WTC11 (cell line): ENCODE measurements around the gene PHYHIPL. TPM values are rescaled to one million over a fixed set of nuclear protein-coding genes. Genes with fewer than 3 reads are reported as not detected.
A peak's percentile ranks its signal among the peaks of the same experiment; 100 is the strongest.

Experiments
- ATAC-seq: fragments of 200-7000 bp; cut with Tn5 transposase; 2 replicates; pipeline ENCODE4 v1.10.0; 2021; ENCODE audit warnings: mild to moderate bottlenecking, moderate library complexity
- CTCF ChIA-PET: fragments of 300-600 bp; sonication (Branson Sonifier 250); formaldehyde crosslinking; loops from one replicate; lab custom pipeline; 2021; ENCODE audit warnings: antibody characterized with exemption; lab: Charles Lee
- POLR2A ChIA-PET: fragments of 350-600 bp; sonication (Branson Sonifier 250); formaldehyde crosslinking; loops from one replicate; lab custom pipeline; 2021; ENCODE audit warnings: antibody characterized with exemption; lab: Charles Lee
- DNase-seq: peaks from one replicate; pipeline ENCODE4 v3.0.0; 2021; ENCODE audit warnings: low spot score
- H3K27ac Mint-ChIP-seq: 2 replicates; pipeline ENCODE4 v1.8.0; 2021; ENCODE audit warnings: mixed read lengths
- H3K27me3 Mint-ChIP-seq: 2 replicates; pipeline ENCODE4 v1.8.0; 2021; ENCODE audit warnings: low read depth, mild to moderate bottlenecking, moderate library complexity, mixed read lengths
- H3K36me3 Mint-ChIP-seq: 2 replicates; pipeline ENCODE4 v1.8.0; 2021; ENCODE audit warnings: mixed read lengths
- H3K4me1 Mint-ChIP-seq: 2 replicates; pipeline ENCODE4 v1.8.0; 2022; ENCODE audit warnings: mixed read lengths
- H3K4me3 Mint-ChIP-seq: 2 replicates; pipeline ENCODE4 v1.8.0; 2021; ENCODE audit warnings: mild to moderate bottlenecking, moderate library complexity, mixed read lengths
- H3K9me3 Mint-ChIP-seq: 2 replicates; pipeline ENCODE4 v1.8.0; 2021; ENCODE audit warnings: mixed read lengths
- CBFB ChIP-seq: sonication (generic); formaldehyde crosslinking; IDR thresholded peaks from 2 replicates; pipeline ENCODE4 v1.8.1; 2022; ENCODE audit warnings: mild to moderate bottlenecking, low read depth, missing genetic modification reagents
- FOXJ3 ChIP-seq: sonication (generic); formaldehyde crosslinking; IDR thresholded peaks from 2 replicates; pipeline ENCODE4 v1.9.0; 2021; ENCODE audit warnings: missing genetic modification reagents, mild to moderate bottlenecking, borderline replicate concordance
- GRHL2 ChIP-seq: fragments of 250-450 bp; sonication (Bioruptor Pico); IDR thresholded peaks from 2 replicates; pipeline ENCODE4 v1.8.0; 2022; ENCODE audit warnings: mild to moderate bottlenecking, moderate library complexity; ENCODE audit not compliant: insufficient replicate concordance, severe bottlenecking
- HMGA2 ChIP-seq: fragments of 250-450 bp; sonication (Bioruptor Pico); IDR thresholded peaks from 2 replicates; pipeline ENCODE4 v1.4.0; 2021; ENCODE audit warnings: mild to moderate bottlenecking, moderate library complexity
- JAZF1 ChIP-seq: fragments of 250-450 bp; sonication (Bioruptor Pico); IDR thresholded peaks from 2 replicates; pipeline ENCODE4 v1.9.0; 2021; ENCODE audit warnings: moderate library complexity, mild to moderate bottlenecking, inconsistent platforms
- JUN ChIP-seq: sonication (generic); formaldehyde crosslinking; IDR thresholded peaks from 2 replicates; pipeline ENCODE4 v1.8.0; 2023; ENCODE audit warnings: mild to moderate bottlenecking, missing genetic modification reagents
- MYBL2 ChIP-seq: sonication (generic); formaldehyde crosslinking; IDR thresholded peaks from 2 replicates; pipeline ENCODE4 v1.8.1; 2023; ENCODE audit warnings: mild to moderate bottlenecking, moderate library complexity, missing genetic modification reagents
- NFE2L1 ChIP-seq: sonication (generic); formaldehyde crosslinking; IDR thresholded peaks from 2 replicates; pipeline ENCODE4 v1.8.1; 2023; ENCODE audit warnings: missing genetic modification reagents
- NFYB ChIP-seq: sonication (generic); formaldehyde crosslinking; conservative IDR thresholded peaks from 2 replicates; pipeline ENCODE4 v1.8.0; 2022; ENCODE audit warnings: low read depth, missing genetic modification reagents
- NR2C2 ChIP-seq: sonication (generic); formaldehyde crosslinking; IDR thresholded peaks from 2 replicates; pipeline ENCODE4 v1.8.0; 2022; ENCODE audit warnings: mild to moderate bottlenecking, missing genetic modification reagents
- TEAD4 ChIP-seq: sonication (generic); formaldehyde crosslinking; IDR thresholded peaks from 2 replicates; pipeline ENCODE4 v1.8.0; 2022; ENCODE audit warnings: mild to moderate bottlenecking, missing genetic modification reagents
- ZNF121 ChIP-seq: sonication (generic); formaldehyde crosslinking; IDR thresholded peaks from 2 replicates; pipeline ENCODE4 v1.8.0; 2023; ENCODE audit warnings: missing genetic modification reagents
- ZNF138 ChIP-seq: sonication (generic); formaldehyde crosslinking; conservative IDR thresholded peaks from 2 replicates; pipeline ENCODE4 v1.8.1; 2022; ENCODE audit warnings: mild to moderate bottlenecking, moderate library complexity, missing genetic modification reagents
- ZNF396 ChIP-seq: fragments of 250-450 bp; sonication (Bioruptor Pico); IDR thresholded peaks from 2 replicates; pipeline ENCODE4 v1.8.0; 2021; ENCODE audit warnings: mild to moderate bottlenecking, moderate library complexity, borderline replicate concordance
- ZNF423 ChIP-seq: fragments of 250-450 bp; sonication (Bioruptor Pico); IDR thresholded peaks from 2 replicates; pipeline ENCODE4 v2.1.2; 2022; ENCODE audit warnings: mild to moderate bottlenecking, moderate library complexity
- ZNF532 ChIP-seq: fragments of 250-450 bp; sonication (Bioruptor Pico); IDR thresholded peaks from 2 replicates; pipeline ENCODE4 v1.9.0; 2021; ENCODE audit warnings: mild to moderate bottlenecking, borderline replicate concordance
- total RNA-seq: library from RNA; stranded (reverse); gene quantifications from 3 replicates; pipeline ENCODE4 v1.2.3, GENCODE V29; 2021
- TF ChIP-seq, protein P1 (sequence below): sonication (generic); formaldehyde crosslinking; IDR thresholded peaks from 2 replicates; pipeline ENCODE4 v1.8.0; 2022; ENCODE audit warnings: mild to moderate bottlenecking, missing genetic modification reagents
- TF ChIP-seq, protein P2 (sequence below): sonication (generic); formaldehyde crosslinking; IDR thresholded peaks from 2 replicates; pipeline ENCODE4 v1.8.0; 2023; ENCODE audit warnings: missing genetic modification reagents, mild to moderate bottlenecking, borderline replicate concordance
- TF ChIP-seq, protein P3 (sequence below): sonication (generic); formaldehyde crosslinking; conservative IDR thresholded peaks from 2 replicates; pipeline ENCODE4 v1.8.1; 2023; ENCODE audit warnings: mild to moderate bottlenecking, low read depth, missing genetic modification reagents, moderate library complexity

Gene PHYHIPL
- total RNA-seq, 1 experiment from 2014 or later, result 0.13 TPM

GRCh38 chr10:59287587-59288255 is 111.3 kb downstream of the PHYHIPL start (continued):
- no peak for TF ChIP-seq ZNF532 (CRISPR knock-in tag)

DNA sequence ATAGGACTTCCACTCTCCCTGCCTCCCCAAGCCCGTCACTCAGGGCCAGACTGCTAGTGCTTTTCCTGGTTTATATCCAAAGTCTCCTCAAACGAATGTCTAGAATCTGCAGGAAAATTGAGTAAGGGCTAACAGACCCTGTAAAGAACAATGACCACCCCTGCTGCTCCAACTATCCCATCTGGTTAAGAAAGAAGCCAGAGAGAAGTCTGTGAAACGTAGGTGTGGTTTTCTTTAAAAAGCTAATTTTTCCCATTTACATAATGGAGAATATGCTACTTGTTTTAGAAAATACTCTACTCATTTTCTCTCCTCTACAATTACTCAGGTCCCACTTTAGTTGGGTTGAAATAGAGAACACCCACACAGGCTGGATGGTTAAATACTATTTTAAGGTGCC is 113.4 kb downstream of the PHYHIPL start:
- CTCF ChIA-PET, result no interaction called here
- DNase-seq (no peak), ATAC-seq (peak; percentile 51)
- no peaks in the 10 kb centered on the region; the same call in 1 of the 2 replicates for H3K9me3 Mint-ChIP-seq
- peak overlapping the region; percentile 74 for H3K27ac Mint-ChIP-seq
- H3K4me1 Mint-ChIP-seq, result peaks cover 32% of the 10 kb centered on the region
- no peak overlapping the region for H3K4me3 Mint-ChIP-seq
- no peaks in the 10 kb centered on the region for H3K36me3 Mint-ChIP-seq
- POLR2A ChIA-PET, result interaction anchor here (0.6 kb wide), 1 partner anchor 744 kb away, joined by 5 read pairs; no protein-coding TSS in a partner anchor
- TF ChIP-seq GRHL2 (CRISPR knock-in tag) (no peak), ZNF121 (CRISPR knock-in tag) (no peak), ZNF138 (CRISPR knock-in tag) (no peak), NR2C2 (CRISPR knock-in tag) (no peak), HMGA2 (no peak), ZNF423 (no peak)
- TF ChIP-seq, protein P1, sequence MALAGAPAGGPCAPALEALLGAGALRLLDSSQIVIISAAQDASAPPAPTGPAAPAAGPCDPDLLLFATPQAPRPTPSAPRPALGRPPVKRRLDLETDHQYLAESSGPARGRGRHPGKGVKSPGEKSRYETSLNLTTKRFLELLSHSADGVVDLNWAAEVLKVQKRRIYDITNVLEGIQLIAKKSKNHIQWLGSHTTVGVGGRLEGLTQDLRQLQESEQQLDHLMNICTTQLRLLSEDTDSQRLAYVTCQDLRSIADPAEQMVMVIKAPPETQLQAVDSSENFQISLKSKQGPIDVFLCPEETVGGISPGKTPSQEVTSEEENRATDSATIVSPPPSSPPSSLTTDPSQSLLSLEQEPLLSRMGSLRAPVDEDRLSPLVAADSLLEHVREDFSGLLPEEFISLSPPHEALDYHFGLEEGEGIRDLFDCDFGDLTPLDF (CRISPR knock-in tag), result no peak
- H3K27me3 Mint-ChIP-seq, result no peaks in the 10 kb centered on the region; the same call in 1 of the 2 replicates

GRCh38 chr10:59290448-59290847 is 114.0 kb downstream of the PHYHIPL start:
- Mint-ChIP-seq H3K9me3 (no peaks in the 10 kb centered on the region; the same call in 1 of the 2 replicates), H3K27ac (no peak overlapping the region), H3K4me3 (no peak overlapping the region), H3K4me1 (peaks cover 38% of the 10 kb centered on the region), H3K36me3 (no peaks in the 10 kb centered on the region), H3K27me3 (no peaks in the 10 kb centered on the region; the same call in 1 of the 2 replicates)
- DNase-seq (no peak), ATAC-seq (peak; percentile 36; the same call in 1 of the 2 replicates)
- ChIA-PET CTCF (no interaction called here), POLR2A (no interaction called here)
- TF ChIP-seq ZNF396, result no peak
- TF ChIP-seq NFYB (CRISPR knock-in tag), result no peak
- TF ChIP-seq JUN (CRISPR knock-in tag), result no peak
- TF ChIP-seq, protein P1 (CRISPR knock-in tag), result no peak
- no peak for TF ChIP-seq ZNF138 (CRISPR knock-in tag)
- TF ChIP-seq MYBL2 (CRISPR knock-in tag), result no peak
- TF ChIP-seq CBFB (CRISPR knock-in tag), result no peak
- TF ChIP-seq JAZF1 (CRISPR knock-in tag), result no peak
- no peak for TF ChIP-seq NFE2L1 (CRISPR knock-in tag)
- TF ChIP-seq, protein P2, sequence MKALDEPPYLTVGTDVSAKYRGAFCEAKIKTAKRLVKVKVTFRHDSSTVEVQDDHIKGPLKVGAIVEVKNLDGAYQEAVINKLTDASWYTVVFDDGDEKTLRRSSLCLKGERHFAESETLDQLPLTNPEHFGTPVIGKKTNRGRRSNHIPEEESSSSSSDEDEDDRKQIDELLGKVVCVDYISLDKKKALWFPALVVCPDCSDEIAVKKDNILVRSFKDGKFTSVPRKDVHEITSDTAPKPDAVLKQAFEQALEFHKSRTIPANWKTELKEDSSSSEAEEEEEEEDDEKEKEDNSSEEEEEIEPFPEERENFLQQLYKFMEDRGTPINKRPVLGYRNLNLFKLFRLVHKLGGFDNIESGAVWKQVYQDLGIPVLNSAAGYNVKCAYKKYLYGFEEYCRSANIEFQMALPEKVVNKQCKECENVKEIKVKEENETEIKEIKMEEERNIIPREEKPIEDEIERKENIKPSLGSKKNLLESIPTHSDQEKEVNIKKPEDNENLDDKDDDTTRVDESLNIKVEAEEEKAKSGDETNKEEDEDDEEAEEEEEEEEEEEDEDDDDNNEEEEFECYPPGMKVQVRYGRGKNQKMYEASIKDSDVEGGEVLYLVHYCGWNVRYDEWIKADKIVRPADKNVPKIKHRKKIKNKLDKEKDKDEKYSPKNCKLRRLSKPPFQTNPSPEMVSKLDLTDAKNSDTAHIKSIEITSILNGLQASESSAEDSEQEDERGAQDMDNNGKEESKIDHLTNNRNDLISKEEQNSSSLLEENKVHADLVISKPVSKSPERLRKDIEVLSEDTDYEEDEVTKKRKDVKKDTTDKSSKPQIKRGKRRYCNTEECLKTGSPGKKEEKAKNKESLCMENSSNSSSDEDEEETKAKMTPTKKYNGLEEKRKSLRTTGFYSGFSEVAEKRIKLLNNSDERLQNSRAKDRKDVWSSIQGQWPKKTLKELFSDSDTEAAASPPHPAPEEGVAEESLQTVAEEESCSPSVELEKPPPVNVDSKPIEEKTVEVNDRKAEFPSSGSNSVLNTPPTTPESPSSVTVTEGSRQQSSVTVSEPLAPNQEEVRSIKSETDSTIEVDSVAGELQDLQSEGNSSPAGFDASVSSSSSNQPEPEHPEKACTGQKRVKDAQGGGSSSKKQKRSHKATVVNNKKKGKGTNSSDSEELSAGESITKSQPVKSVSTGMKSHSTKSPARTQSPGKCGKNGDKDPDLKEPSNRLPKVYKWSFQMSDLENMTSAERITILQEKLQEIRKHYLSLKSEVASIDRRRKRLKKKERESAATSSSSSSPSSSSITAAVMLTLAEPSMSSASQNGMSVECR (CRISPR knock-in tag), result no peak
- no peak for TF ChIP-seq FOXJ3 (CRISPR knock-in tag)
- TF ChIP-seq, protein P3, sequence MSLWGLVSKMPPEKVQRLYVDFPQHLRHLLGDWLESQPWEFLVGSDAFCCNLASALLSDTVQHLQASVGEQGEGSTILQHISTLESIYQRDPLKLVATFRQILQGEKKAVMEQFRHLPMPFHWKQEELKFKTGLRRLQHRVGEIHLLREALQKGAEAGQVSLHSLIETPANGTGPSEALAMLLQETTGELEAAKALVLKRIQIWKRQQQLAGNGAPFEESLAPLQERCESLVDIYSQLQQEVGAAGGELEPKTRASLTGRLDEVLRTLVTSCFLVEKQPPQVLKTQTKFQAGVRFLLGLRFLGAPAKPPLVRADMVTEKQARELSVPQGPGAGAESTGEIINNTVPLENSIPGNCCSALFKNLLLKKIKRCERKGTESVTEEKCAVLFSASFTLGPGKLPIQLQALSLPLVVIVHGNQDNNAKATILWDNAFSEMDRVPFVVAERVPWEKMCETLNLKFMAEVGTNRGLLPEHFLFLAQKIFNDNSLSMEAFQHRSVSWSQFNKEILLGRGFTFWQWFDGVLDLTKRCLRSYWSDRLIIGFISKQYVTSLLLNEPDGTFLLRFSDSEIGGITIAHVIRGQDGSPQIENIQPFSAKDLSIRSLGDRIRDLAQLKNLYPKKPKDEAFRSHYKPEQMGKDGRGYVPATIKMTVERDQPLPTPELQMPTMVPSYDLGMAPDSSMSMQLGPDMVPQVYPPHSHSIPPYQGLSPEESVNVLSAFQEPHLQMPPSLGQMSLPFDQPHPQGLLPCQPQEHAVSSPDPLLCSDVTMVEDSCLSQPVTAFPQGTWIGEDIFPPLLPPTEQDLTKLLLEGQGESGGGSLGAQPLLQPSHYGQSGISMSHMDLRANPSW, result no peak
- TF ChIP-seq GRHL2 (CRISPR knock-in tag), result no peak
- TF ChIP-seq TEAD4, result no peak
